Measurements from ENCODE around the gene VAV1. TPM values are rescaled to one million over a fixed set of nuclear protein-coding genes. Genes with fewer than 3 reads are reported as not detected.

Gene VAV1
- total and polyA plus RNA-seq, 2 donors from 2014 or later: 0.90 to 15.5 TPM

GRCh38 chr19:6806488-6806887 is 34.0 kb downstream of the VAV1 start:
- DNase-seq (no peak), FAIRE-seq (no peak)
- no peaks in the 10 kb centered on the region for H3K27me3 ChIP-seq (ENCODE audit: control insufficient read depth, insufficient read depth, low read length)
- no peaks in the 10 kb centered on the region for H3K36me3 ChIP-seq (ENCODE audit: control insufficient read depth in 2 of 3, insufficient read depth in 3 of 3, low read length in 3 of 3)
- H3K4me3 ChIP-seq (ENCODE audit: low read length in 3 of 3): no peak overlapping the region
- intact Hi-C loops (cut with DNase I): no loop called here
- H3K9ac ChIP-seq (ENCODE audit: low read length in 3 of 3): no peak overlapping the region
- no peak overlapping the region for H3K27ac ChIP-seq (ENCODE audit: low read depth in 2 of 2, low read length in 2 of 2)
- peaks cover 0 to 2% (median 0%) of the 10 kb centered on the region in 3 donors for H3K9me3 ChIP-seq (ENCODE audit: control insufficient read depth in 2 of 3, insufficient read depth in 1 of 3, low read length in 3 of 3)
- TF ChIP-seq, protein P1, sequence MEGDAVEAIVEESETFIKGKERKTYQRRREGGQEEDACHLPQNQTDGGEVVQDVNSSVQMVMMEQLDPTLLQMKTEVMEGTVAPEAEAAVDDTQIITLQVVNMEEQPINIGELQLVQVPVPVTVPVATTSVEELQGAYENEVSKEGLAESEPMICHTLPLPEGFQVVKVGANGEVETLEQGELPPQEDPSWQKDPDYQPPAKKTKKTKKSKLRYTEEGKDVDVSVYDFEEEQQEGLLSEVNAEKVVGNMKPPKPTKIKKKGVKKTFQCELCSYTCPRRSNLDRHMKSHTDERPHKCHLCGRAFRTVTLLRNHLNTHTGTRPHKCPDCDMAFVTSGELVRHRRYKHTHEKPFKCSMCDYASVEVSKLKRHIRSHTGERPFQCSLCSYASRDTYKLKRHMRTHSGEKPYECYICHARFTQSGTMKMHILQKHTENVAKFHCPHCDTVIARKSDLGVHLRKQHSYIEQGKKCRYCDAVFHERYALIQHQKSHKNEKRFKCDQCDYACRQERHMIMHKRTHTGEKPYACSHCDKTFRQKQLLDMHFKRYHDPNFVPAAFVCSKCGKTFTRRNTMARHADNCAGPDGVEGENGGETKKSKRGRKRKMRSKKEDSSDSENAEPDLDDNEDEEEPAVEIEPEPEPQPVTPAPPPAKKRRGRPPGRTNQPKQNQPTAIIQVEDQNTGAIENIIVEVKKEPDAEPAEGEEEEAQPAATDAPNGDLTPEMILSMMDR (IDR thresholded peaks at IDR 0.05; ENCODE audit: borderline replicate concordance, extremely low read depth, insufficient read depth): no peak
- H3K4me1 ChIP-seq (ENCODE audit: control insufficient read depth in 2 of 3, insufficient read depth in 2 of 3, low read depth in 1 of 3, low read length in 3 of 3): no peaks in the 10 kb centered on the region

- DNase-seq (no peak), FAIRE-seq (no peak)
- Histone ChIP-seq H3K9me3 (ENCODE audit: control insufficient read depth in 2 of 3, insufficient read depth in 1 of 3, low read length in 3 of 3) (peaks cover 0 to 2% (median 0%) of the 10 kb centered on the region in 3 donors), H3K36me3 (ENCODE audit: control insufficient read depth in 2 of 3, insufficient read depth in 3 of 3, low read length in 3 of 3) (no peaks in the 10 kb centered on the region), H3K27me3 (ENCODE audit: control insufficient read depth, insufficient read depth, low read length) (no peaks in the 10 kb centered on the region), H3K4me1 (ENCODE audit: control insufficient read depth in 2 of 3, insufficient read depth in 2 of 3, low read depth in 1 of 3, low read length in 3 of 3) (no peaks in the 10 kb centered on the region), H3K9ac (ENCODE audit: low read length in 3 of 3) (no peak overlapping the region), H3K4me3 (ENCODE audit: low read length in 3 of 3) (no peak overlapping the region), H3K27ac (ENCODE audit: low read depth in 2 of 2, low read length in 2 of 2) (no peak overlapping the region)
- TF ChIP-seq, protein P1 (IDR thresholded peaks at IDR 0.05; ENCODE audit: borderline replicate concordance, extremely low read depth, insufficient read depth): no peak
- intact Hi-C loops (cut with DNase I): no loop called here
Observed at GRCh38 chr19:6807291-6807690, 34.8 kb downstream of the VAV1 start.

DNA sequence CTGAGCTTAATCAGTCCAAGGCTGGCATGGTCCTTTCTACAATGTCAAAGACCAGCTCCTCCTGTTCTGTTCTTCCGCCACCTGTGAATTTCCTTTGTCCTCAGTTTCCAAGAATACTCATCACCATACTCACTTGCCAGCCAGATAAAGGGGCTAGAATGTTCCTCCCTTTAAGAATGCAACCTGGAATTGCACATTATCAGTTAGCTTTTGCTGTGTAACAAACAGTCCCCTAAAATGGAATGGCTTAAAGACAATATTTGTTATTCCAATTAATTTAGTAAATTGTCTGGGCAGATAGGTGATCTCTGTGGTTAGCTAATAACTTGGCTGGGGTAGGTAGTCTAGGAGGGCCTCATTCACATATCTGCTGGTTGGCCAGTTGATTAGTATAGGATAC is 36.0 kb downstream of the VAV1 start:
- Histone ChIP-seq H3K9me3 (ENCODE audit: control insufficient read depth in 2 of 3, insufficient read depth in 1 of 3, low read length in 3 of 3) (peaks cover 0 to 2% (median 0%) of the 10 kb centered on the region in 3 donors), H3K27me3 (ENCODE audit: control insufficient read depth, insufficient read depth, low read length) (no peaks in the 10 kb centered on the region), H3K27ac (ENCODE audit: low read depth in 2 of 2, low read length in 2 of 2) (no peak overlapping the region), H3K4me1 (ENCODE audit: control insufficient read depth in 2 of 3, insufficient read depth in 2 of 3, low read depth in 1 of 3, low read length in 3 of 3) (no peaks in the 10 kb centered on the region), H3K9ac (ENCODE audit: low read length in 3 of 3) (no peak overlapping the region), H3K4me3 (ENCODE audit: low read length in 3 of 3) (no peak overlapping the region), H3K36me3 (ENCODE audit: control insufficient read depth in 2 of 3, insufficient read depth in 3 of 3, low read length in 3 of 3) (no peaks in the 10 kb centered on the region)
- no peak for FAIRE-seq
- TF ChIP-seq, protein P1 (IDR thresholded peaks at IDR 0.05; ENCODE audit: borderline replicate concordance, extremely low read depth, insufficient read depth): no peak
- intact Hi-C loops (cut with DNase I): no loop called here
- DNase-seq: no peak

- intact Hi-C loops (cut with DNase I): no loop called here
- no peaks in the 10 kb centered on the region for H3K27me3 ChIP-seq (ENCODE audit: control insufficient read depth, insufficient read depth, low read length)
- no peaks in the 10 kb centered on the region for H3K4me1 ChIP-seq (ENCODE audit: control insufficient read depth in 2 of 3, insufficient read depth in 2 of 3, low read depth in 1 of 3, low read length in 3 of 3)
- H3K27ac ChIP-seq (ENCODE audit: low read depth in 2 of 2, low read length in 2 of 2): no peak overlapping the region
- DNase-seq: no peak
- no peak overlapping the region for H3K9ac ChIP-seq (ENCODE audit: low read length in 3 of 3)
- TF ChIP-seq, protein P1 (IDR thresholded peaks at IDR 0.05; ENCODE audit: borderline replicate concordance, extremely low read depth, insufficient read depth): no peak
- H3K4me3 ChIP-seq (ENCODE audit: low read length in 3 of 3): no peak overlapping the region
- H3K36me3 ChIP-seq (ENCODE audit: control insufficient read depth in 2 of 3, insufficient read depth in 3 of 3, low read length in 3 of 3): no peaks in the 10 kb centered on the region
- FAIRE-seq: no peak
- peaks cover 0 to 2% (median 0%) of the 10 kb centered on the region in 3 donors for H3K9me3 ChIP-seq (ENCODE audit: control insufficient read depth in 2 of 3, insufficient read depth in 1 of 3, low read length in 3 of 3)
Observed at GRCh38 chr19:6809262-6809661, 36.8 kb downstream of the VAV1 start.
